RCC 7860 (cell line): ENCODE data around the gene NOS3.

Experiments
- DNase-seq: peaks from one replicate; pipeline ENCODE4 v3.0.0-alpha.2; 2015; ENCODE audit warnings: low spot score
- FAIRE-seq: peaks from 2 replicates; lab custom pipeline; 2012; peaks lifted over from hg19 to GRCh38; lab: Jason Lieb, UNC

The NOS3 gene

DNA sequence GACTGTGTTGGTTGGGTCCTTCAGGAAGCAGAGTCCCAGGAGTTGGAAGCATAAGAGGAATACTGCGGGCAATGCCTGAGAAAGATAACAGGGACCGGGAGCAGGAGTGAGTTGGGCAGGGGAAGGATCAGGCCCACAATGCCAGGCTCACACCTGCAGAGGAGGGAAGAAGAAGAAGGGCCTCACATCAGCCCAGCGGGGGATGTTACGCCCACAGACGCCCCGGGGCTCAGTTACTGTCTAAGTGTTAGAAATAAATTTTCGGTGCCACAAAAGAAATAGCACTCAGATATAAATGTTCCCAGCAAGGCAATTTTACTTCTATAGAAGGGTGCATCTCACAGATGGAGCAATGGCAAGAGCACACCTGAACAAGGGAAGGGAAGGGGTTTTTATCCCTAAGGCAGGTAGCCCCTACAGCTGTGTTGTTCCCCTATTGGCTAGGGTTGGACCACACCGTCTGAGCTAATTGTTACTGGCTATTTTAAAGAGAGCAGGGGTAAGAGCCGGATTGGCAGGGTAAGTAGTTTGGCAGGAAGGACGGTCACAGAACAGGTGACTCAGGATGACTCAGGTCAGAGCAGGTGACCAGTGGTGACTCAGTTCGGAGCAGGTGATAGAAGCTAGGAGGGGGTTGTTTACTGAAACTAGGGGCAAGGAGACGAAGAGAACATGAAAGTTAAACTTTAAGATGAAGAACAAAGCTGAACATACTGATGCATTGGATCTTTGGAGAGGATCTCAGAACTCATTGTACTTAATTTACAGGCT is at the start of gene NOS3:
Gene NOS3, plus strand, starts transcription at position 602 of the 771 bp plus-strand sequence. CDS start 2,787 bp downstream, outside the sequence.
- DNase-seq: no peak
- FAIRE-seq: no peak

DNA sequence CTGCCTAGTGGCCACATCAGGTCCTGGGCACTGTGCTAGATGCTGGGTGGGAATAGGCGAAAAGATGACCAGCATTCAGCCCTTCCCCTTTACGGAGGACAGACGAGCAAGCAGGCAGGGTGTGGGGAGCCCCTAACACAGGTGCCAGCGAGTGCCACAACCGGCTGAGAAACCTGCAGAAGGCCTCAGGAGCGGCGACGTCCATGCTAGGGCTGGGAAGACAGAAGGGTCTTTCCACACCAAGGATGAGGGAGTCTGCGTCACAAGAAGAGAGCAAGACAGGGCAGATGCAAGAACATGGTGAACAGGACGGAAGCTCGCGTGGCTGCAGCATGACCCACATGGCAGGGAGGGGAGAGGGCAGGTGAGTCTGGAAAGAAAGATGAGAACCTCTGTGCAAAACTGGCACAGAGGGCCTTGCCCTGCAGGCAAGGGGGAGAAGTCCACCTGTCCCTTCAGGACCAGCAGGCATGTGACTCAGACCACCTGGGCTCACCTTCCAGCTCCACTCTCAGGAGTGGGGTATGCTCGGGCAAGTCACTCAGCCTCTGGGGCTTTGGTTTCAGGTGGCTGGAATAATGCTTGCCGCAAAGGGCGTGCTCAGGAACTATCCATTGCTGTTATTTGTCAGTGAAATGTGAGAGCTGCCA is 49.3 kb upstream of the NOS3 start:
- DNase-seq: no peak
- no peak for FAIRE-seq

DNA sequence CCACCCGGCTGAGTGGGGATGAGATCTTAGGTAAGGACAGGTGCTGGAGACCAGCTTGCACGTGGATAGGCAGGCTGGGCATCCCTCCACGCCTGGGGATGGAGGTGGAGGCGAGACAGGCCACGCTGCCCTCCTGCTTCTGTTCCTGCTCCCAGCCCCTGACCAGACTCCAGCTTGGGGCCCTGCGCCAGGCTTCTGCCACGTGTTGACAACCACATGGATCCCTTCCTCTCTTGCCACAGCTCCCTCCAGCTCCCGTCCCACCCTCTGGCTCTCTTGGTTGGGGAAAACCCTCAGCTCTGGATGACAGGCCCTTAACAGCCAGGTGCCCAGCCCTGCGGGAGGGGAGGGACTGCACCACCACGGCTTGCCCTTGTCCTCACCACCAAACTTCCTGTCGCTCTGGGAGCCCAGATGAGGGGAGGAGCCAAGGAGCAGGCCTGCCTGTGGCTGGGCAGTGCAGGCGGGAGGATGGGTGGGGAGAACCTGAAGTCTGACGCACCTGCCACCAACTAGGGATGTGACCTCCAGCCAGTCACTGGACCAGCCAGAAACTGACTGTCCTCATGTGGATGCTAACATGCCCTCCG is 48.7 kb upstream of the NOS3 start:
- DNase-seq: no peak
- no peak for FAIRE-seq

DNA sequence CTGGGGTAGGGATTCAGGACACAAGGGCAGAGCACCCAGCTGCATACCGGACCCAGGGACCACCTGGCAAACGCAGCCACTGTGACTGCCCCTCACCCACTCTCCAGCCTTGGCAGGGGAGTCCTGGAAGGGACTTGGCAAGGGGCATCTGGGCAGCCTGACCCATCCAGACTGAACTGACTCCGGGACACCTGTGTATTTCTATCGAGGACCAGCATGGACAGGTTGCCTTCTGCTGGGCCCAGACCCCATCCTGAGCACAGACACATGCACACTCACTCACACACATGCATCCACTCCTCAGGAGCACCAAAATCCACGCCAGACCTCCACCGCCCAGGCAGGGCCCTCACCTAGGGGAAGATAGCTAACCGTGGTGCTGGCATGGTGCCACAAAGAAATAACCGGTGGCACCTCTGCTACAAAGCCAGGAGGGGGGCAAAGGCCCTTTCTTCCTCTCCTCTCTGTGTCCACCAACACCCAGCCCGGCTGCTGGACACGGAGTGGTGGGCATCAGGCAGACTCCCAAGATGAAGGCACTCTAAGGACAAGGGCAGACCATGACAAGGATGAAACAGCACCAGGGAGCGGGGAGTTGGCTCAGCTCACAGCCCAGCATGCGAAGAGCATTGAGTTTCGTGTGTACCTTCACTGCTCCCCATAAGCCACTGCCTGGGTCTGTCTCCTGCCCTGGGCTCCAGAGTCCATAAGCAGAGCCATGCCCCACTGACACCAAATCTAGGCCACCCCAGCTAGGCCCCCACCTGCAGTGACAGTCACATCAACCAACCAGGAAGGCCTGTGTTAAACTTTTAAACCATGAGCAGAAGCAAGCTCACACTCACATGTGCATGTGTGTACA is 48.0 kb upstream of the NOS3 start:
- DNase-seq (no peak), FAIRE-seq (no peak)

DNA sequence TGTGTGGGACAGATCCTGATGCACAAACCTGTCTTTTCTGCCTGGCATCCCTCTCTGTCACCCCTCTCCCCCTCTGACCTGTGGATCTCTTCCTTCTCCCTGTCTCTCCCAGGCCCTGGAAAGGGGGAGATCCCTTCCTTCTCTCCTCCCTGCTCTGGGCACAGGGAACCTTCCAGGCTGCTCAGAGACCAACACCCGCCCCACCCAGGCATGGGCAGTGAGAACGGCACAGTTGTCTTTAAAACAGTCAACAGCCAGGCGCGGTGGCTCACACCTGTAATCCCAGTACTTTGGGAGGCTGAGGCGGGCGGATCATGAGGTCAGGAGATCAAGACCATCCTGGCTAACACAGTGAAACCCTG is 47.4 kb upstream of the NOS3 start:
- DNase-seq (no peak), FAIRE-seq (no peak)

DNA sequence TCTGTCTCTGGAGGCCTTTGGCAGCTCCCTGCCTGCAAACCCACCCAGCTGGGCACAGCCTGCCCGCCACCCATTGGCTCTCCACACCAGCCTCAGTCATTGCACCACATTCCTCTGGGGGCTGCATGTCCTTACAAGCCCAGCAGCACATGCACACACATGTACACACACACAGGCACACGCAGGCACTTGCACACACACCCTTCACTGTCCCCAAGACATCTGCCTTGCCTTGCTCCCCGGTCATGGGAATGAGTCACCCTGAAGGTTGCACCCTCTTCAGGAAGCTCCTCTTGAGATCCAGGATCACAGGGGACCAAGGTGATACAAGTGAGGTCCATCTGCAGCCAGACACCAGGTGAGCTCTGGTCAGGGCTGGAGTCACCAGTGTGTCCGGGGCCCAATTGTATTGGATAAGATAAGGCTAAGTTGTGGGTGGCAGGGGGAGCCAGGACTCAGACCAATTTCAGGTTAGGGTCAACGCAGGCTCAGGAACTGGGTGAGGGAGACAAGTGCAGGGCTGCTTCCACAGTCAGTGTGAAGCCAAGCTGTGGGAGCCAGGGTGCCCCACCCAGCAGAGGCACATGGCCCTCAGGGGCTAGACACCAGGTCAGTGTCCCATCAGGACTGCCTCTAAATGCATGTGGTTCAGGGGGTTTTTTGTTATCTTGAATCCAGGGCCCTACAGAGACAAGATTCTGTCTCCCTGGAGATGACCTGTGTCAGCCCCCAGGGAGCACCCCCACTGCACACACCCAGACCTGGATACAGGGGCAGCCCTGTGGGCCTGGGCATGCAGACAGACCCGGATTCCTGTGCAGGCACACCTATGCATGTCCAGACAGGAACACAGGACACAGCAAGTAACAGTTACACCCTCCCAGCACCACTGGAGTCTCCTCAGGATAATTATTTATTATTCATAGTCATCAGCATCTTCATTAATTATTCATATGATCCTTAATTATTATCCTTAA is 46.5 kb upstream of the NOS3 start:
- FAIRE-seq (no peak), DNase-seq (no peak)

DNA sequence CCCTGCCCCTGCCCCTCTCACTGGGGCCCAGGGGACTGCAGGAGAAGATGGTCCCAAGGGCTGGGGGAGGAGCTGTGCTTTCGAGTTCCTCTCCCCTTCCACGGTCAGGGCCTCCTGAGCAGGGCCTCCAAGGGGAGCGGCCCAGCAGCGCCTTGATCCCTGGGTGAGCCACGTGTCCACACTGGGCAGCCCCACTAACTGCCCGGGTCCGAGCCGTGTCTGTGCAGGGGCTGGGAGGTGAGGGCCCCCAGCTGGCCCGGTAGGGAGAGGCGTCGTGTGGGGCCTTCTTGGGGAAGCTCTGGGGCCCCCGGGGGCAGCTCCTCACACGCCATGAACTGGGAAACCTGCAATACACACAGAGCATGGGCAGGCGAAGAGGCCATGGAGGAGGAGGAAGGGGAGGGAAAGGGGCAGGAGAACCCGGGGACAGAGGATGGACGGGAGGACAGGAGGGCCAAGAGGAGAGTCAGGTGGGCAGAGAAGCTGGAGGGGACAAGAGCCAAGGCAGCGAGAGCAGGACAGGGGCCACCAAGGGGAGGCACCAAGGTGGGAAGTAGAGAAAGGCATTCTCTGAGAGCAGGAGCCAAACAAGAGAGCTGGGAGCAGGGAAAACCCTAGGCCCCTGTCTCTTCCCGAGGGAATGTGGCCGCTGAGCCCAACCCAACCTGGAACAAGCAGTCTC is 45.5 kb upstream of the NOS3 start:
- DNase-seq (no peak), FAIRE-seq (no peak)

DNA sequence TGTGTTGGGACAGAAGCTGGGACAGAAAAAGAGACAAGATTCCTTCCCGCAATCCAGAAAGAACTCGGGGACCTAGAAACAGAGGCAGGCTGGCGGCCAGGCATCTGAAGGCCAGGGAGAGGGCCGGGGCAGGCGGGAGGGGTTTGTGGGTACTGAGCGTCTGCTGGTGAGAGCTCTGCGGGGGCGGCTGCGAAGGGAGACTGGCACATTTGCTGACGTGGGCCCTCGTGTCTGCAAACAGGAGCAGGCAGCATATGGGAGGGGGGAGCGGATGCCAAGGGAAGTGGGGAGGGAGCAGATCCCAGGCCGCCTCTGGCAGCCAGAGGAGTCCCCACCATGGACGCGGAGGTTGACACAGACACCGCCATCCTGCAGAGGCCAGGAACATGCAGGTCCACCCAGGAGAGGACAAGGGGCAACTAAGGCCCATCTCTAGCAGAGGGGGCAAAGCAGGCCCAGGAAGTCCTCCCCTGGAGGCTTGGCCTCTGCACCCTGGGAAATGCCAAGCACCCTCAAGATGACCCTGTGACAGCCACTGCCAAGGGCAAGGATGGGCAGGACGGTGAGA is 44.9 kb upstream of the NOS3 start:
- FAIRE-seq (no peak), DNase-seq (no peak)

DNA sequence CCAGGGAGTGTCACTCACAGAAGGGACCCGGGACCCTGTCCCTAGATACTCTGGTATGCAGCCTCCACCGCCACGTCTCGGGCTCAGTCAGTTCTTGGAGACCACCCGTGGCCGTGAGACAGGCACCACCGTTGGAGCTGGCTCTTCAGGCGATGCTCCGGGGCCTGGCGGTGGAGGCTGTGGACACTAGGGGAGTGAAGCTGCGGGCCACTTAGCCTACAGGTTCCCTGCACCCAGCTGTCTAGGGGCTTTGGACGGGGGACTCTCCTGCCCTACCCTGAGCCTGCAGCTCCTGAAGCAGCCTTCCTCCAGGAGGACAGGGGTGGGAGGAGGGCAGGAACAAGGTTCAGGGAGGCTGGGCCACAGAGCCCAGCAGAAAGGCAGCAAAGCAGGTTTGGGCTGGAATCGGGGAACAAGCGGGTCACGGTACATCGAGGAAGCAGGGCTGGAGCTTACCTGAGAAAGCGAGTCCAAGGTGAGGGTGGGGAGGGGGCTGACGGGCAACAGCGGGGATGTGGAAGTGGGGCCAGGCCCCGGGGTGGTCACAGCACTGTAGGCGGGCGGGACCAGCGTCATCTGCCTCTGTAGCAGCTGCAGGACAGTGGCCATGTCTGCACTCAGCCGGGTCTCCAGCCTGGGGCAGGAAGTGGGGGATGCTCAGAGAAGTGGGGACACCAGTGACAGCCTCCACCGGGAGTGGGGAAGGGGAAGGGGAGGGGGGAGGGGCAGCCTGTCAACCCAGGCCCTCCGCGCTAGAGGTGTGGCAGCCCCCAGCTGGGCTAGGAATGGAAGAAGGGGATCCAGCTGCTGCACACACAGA is 44.2 kb upstream of the NOS3 start:
- no peak for DNase-seq
- FAIRE-seq: no peak

DNA sequence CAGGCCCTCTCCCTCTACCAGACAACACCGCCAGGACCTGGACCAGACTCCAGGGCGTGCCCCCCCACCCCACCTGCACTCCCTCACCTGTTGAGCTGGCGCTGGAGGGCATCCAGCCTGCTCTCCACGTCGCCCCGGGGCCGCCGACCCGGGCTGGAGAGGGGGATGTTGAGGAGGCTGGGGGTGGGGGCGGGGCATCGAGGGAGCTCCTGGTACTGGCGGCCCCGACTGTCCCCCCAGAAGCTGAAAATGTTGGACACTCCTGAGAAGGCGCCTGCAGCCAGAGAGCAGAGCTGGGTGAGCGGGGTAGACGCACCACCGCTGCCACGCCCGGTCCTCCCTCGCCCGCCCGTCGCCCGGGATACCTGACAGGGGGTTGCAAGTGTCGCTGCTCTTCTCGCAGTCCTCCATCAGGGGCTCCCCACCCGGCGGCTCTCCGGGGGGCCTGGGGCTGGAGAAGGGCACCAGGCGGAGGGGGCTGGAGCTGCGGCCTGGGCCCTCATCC is 43.5 kb upstream of the NOS3 start:
- no peak for DNase-seq

DNA sequence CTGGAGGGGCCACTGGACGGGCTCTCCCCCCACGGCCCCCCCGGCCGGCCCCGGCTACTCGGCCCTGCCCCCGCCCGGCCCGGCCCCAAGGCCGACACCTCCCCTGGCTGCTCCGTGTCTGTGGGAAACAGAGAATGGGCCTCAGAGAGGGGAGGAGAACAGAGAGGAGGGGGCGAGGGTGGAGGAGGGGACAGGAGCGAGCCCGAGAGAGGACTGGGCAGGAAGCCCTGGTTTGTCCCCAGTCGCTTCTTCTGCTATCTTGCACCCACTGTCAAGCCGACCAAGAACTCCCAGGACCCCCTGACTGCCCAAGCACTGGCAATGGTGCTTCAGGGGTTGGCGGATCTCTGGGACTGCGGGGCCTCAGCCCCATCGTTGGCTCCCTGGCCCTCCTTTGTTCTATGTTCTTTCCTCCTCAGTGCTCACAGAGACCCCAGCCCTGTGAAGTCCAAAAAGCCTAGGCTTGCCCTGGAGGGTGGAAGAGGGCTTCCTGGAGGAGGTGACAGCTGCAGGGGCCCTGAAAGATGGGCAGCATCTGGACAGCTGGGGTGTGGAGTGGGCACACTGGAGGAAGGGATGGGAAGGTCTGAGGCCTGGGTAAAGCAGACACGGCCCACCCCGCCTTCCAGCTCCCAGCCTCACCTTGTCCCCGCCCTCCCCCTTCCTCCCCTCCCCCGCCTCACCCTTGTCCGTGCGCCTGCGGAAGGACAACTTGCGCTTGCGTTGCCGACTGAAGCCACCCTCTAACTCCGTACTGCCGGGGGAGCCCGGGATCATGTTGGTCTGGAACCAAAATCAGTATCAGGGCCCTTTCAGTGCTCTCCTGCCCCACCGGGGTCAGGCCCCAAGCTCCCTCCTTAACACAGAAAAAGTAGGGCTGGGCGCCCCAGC is 42.8 kb upstream of the NOS3 start:
- FAIRE-seq (no peak), DNase-seq (no peak)

More for the DNA sequence above, 43.5 kb upstream of the NOS3 start:
- FAIRE-seq: no peak

DNA sequence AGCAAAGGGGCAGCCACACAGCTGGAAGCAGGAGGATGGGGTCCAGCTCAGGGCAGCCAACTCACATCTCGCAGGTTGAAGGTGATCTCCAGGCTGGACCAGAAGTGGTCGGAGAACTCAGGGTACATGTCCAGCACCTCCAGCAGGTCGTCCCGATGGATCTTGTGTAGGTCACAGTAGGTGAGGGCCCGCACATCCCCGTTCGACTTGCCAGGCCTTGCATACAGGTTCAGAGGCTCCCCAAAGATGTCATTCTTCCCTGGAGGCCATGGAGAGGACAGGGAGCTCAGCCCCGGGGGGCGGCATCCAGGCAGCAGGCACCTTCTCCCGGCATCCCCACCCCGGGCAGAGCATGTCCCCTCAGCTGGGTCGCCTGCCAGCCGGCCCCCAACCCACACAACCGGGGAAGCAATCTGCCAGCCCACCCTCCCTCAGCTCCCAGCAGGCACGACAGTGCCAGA is 42.0 kb upstream of the NOS3 start:
- no peak for FAIRE-seq
- DNase-seq: no peak

DNA sequence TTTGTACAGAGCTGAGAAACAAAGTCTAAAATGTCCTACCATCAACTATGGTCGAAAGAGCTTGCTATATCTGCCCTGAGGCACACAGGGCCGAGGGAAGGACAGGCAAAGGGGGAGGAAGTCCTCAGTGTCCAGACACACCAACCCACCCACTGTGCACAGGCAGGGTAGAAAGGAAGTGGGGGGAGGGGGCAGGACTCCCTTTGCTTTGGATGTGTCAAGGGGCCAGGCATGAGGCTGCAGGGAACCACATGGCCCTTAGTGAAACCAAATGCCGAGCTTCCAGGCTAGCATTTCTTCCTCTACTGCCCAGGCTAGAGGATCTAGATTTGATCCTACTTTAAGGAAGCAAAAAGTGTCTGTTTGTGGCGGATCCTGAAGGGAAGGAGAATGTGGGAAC is 41.3 kb upstream of the NOS3 start:
- no peak for DNase-seq
- no peak for FAIRE-seq

DNA sequence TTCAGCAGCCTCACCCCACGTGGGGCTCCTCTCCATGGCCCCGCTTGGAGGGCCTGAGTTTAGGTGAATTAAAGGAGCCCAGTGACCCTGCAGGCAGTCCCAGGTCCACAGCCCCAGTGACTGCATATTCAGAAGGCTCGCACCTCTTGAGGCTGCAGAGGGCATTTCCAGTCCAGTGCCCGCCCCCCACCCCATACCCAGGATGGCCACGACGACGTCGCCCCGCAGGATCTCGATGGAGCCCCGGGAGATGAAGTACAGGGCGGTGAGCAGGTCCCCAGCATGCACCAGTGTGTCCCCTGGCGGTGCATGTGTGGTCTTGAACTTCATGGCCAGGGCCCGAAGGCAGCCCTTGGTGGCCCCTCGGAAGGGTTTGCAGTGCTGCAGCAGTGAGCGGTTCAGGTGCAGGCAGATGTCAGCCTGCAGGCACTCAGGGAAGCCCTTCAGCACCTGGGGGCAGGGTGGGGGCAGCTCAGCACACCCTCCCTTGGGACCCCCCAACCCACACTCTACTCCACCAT is 40.8 kb upstream of the NOS3 start:
- DNase-seq: no peak
- FAIRE-seq: no peak

DNA sequence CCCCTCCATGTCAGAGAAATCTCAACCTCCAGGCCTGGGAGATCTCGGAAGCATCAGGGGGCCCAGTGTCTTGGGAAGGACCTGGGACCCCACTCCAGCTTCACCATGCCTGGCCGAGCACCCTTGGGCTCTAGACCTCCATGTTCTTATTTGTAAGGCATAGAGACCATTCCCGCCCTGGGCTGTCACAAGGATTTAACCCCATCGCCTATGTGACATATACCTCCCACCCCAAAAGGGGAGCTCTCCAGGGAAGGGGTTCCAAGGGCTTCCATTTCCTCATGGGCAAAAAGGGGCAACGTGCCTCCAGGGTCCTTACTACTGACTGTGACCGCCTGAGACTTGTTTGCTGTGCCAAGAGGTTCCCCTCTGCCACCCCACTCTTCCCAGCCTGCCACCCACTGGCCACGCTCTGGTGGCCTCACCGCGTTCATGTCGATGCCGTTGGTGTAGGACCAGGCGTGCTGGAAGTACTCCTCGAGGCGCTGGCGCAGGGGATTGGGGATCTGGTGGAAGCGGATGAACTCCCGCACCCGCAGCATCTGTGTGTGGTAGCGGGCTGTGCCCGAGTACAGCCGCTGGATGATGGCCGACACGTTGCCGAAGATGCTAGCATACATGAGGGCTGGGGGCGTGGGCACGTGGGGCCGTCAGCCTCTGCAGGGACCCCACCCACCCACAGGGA is 40.2 kb upstream of the NOS3 start:
- FAIRE-seq: no peak
- DNase-seq: no peak

DNA sequence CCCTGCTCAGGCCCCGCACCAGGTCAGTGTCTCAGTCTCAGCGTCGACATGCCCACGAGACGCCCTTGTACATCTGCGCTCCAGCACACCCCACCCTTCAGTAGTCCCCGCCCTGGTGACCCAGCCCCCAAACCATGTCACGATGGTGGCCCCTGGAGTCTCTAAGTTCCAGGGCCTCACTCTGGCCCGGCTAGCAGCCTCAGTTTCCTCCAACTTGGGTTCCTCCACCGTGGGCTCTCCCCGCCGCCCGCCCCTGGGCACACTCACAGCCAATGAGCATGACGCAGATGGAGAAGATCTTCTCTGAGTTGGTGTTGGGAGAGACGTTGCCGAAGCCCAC is 39.7 kb upstream of the NOS3 start:
- FAIRE-seq (no peak), DNase-seq (no peak)
